CD4-positive, CD25-positive, alpha-beta regulatory T cell (primary cell): Measurements from ENCODE around the gene FGGY. TPM values are rescaled to one million over a fixed set of nuclear protein-coding genes. Genes with fewer than 3 reads are reported as not detected.

Experiments
- ATAC-seq, 2 donors: fragments of 150-1000 bp; cut with Tn5 transposase; one replicate each; pipeline ENCODE4 v1.10.0; 2021; ENCODE audit warnings: low read depth in 2 of 2, moderate number of reproducible peaks in 2 of 2, moderate library complexity in 1 of 2
- DNase-seq, 3 donors: peaks; one replicate each; pipeline versions ENCODE4 v3.0.0 to v3.0.0-alpha.2; 2012 to 2022; ENCODE audit warnings: mixed read lengths in 1 of 3
- H3K27ac ChIP-seq: one replicate; pipeline ENCODE4 v1.7.0; 2013; ENCODE audit warnings: mild to moderate bottlenecking, low read length; ENCODE audit not compliant: insufficient read depth, poor library complexity, severe bottlenecking
- H3K27me3 ChIP-seq: one replicate; pipeline ENCODE4 v1.7.0; 2013; ENCODE audit warnings: low read length; ENCODE audit not compliant: control insufficient read depth, insufficient read depth
- H3K36me3 ChIP-seq: one replicate; pipeline ENCODE4 v1.7.0; 2013; ENCODE audit warnings: mild to moderate bottlenecking, low read length, moderate library complexity; ENCODE audit not compliant: control insufficient read depth, insufficient read depth
- H3K4me1 ChIP-seq: 2 replicates; pipeline ENCODE4 v1.7.0; 2013; ENCODE audit warnings: mild to moderate bottlenecking, low read length; ENCODE audit not compliant: insufficient read depth, control insufficient read depth, poor library complexity, severe bottlenecking
- H3K4me3 ChIP-seq: one replicate; pipeline ENCODE4 v1.7.0; 2013; ENCODE audit warnings: low read depth, mild to moderate bottlenecking, low read length, moderate library complexity
- H3K9me3 ChIP-seq, 2 experiments: 1 replicate in 1 of 2; 2 replicates in 1 of 2; pipeline ENCODE4 v1.7.0; 2013; ENCODE audit warnings: low read length in 2 of 2, mild to moderate bottlenecking in 1 of 2, moderate library complexity in 1 of 2; ENCODE audit not compliant: control insufficient read depth in 2 of 2
- H3K27ac Mint-ChIP-seq, 3 donors: one replicate each; pipeline ENCODE4 v1.8.0; 2020 to 2022; ENCODE audit warnings: mild to moderate bottlenecking in 3 of 3, mixed read lengths in 3 of 3, moderate library complexity in 2 of 3
- H3K27me3 Mint-ChIP-seq: one replicate; pipeline ENCODE4 v1.8.0; 2022; ENCODE audit warnings: mild to moderate bottlenecking, mixed read lengths
- H3K36me3 Mint-ChIP-seq: one replicate; pipeline ENCODE4 v1.8.0; 2020; ENCODE audit warnings: mixed read lengths
- H3K4me1 Mint-ChIP-seq, 4 donors: one replicate each; pipeline ENCODE4 v1.8.0; 2020 to 2022; ENCODE audit warnings: mixed read lengths in 4 of 4, mild to moderate bottlenecking in 1 of 4
- H3K4me3 Mint-ChIP-seq, 4 donors: one replicate each; pipeline ENCODE4 v1.8.0; 2020 to 2022; ENCODE audit warnings: mild to moderate bottlenecking in 4 of 4, mixed read lengths in 4 of 4, moderate library complexity in 3 of 4
- H3K9me3 Mint-ChIP-seq, 7 donors: one replicate each; pipeline ENCODE4 v1.8.0; 2020 to 2022; ENCODE audit warnings: mixed read lengths in 7 of 7, mild to moderate bottlenecking in 3 of 7, moderate library complexity in 2 of 7
- polyA plus RNA-seq, 4 donors: library from polyadenylated mRNA; unstranded; fragments of 300-500 nt; fragmentation: Illumina TruSeq; gene quantifications; one replicate each; pipeline ENCODE4 v1.2.3, GENCODE V29; 2021
- total RNA-seq: library from RNA; stranded (reverse); gene quantifications from one replicate; pipeline ENCODE4 v1.2.3, GENCODE V29; 2022

FGGY gene
- total and polyA plus RNA-seq, 5 donors from 2014 or later = 1.9 to 7.7 (median 4.5) TPM

DNA sequence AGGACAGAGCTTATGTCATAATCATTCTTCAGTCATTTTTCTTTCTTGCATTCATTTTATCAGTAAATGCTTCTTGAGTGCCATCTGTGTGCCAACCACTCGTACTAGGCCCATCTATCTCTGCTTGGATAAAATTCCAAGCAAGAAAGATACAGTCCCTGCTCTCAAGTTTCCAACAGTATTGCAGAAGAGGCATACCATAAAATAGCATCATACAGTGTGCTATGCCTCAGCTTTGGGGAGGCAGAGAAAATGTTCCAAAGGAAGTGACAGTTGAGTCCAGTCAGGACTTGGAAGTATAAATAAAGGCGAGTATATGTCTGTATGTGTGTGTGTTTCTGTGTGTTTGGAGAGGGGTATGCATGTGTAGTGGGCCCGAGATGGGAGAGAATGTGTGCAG, 404.5 kb downstream of the FGGY start:
- Histone ChIP-seq H3K27me3 (peaks cover 2% of the 10 kb centered on the region), H3K4me1 (peaks cover 5% of the 10 kb centered on the region), H3K9me3 (no peaks in the 10 kb centered on the region), H3K4me3 (no peak overlapping the region), H3K36me3 (no peaks in the 10 kb centered on the region), H3K27ac (no peak overlapping the region)
- Mint-ChIP-seq H3K9me3 (no peaks in the 10 kb centered on the region), H3K27ac (no peak overlapping the region), H3K4me3 (no peak overlapping the region), H3K36me3 (no peaks in the 10 kb centered on the region), H3K27me3 (peaks cover 4% of the 10 kb centered on the region), H3K4me1 (peaks cover 0 to 18% (median 16%) of the 10 kb centered on the region in 4 donors)
- DNase-seq (no peak), ATAC-seq (no peak)

DNA sequence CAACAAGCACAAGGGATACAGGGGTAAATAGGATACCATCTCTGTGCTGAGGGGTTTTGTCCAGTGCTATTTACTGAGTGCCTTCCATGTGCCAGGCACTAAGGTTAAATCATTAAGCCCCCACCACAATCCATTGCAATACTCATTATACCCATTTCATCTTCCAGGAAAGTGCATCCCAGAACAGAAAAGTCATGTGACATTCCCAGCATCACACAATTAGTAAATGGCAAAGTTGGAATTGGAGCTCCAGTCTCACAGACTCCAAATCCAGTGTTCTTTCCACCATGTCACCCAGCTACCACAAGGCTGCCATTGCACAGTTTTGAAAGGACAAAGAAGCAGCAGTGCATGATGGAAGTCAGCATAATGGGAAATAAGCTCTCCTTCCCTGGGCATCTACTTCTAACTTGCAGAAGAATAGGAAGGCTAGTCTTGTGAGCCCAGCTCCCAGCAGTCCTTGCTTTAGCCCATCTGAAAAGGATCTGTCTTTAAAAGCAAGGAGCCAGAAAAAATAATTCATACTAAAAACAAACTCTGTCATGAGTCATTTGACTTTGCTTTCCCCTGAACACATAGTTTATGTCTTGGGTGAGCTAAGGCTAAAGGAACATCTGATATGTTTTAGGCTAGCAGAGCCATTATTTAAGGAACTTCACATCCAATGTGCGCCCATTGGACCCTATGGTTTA, 406.5 kb downstream of the FGGY start:
- H3K4me3 Mint-ChIP-seq = no peak overlapping the region
- no peak for ATAC-seq
- no peaks in the 10 kb centered on the region for H3K36me3 Mint-ChIP-seq
- no peaks in the 10 kb centered on the region for H3K9me3 ChIP-seq
- H3K27me3 Mint-ChIP-seq = peaks cover 4% of the 10 kb centered on the region
- H3K27me3 ChIP-seq = peaks cover 2% of the 10 kb centered on the region
- H3K27ac Mint-ChIP-seq = no peak overlapping the region
- no peaks in the 10 kb centered on the region for H3K36me3 ChIP-seq
- H3K4me3 ChIP-seq = no peak overlapping the region
- DNase-seq = no peak
- H3K27ac ChIP-seq = no peak overlapping the region
- no peaks in the 10 kb centered on the region for H3K4me1 ChIP-seq
- H3K4me1 Mint-ChIP-seq = peaks cover 0 to 3% (median 1%) of the 10 kb centered on the region in 4 donors
- no peaks in the 10 kb centered on the region for H3K9me3 Mint-ChIP-seq

DNA sequence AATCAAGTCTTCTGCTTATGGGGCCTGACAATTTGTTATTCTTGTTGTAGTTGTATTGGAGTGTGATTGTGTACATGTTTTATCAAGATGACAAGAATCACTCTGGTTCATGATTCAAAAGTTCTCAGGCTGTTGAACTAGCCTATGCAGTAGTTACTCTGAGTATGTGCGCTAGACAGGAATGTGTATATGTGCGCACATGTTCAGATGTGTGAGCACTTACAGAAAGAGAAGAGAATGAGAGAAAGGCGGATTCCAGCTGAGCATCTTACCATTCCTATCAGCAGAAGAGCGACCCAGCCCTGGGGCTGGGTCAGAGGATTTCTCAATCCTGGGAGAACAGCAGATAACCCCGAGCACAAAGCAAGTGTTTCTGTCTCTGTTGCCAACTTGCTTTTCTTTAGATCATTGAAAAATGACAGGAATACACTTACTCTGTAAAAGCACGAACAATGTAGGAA, 407.1 kb downstream of the FGGY start:
- Mint-ChIP-seq H3K4me1 (peaks cover 0 to 3% (median 1%) of the 10 kb centered on the region in 4 donors), H3K27ac (no peak overlapping the region), H3K36me3 (no peaks in the 10 kb centered on the region), H3K4me3 (no peak overlapping the region), H3K27me3 (peaks cover 5% of the 10 kb centered on the region), H3K9me3 (no peaks in the 10 kb centered on the region)
- Histone ChIP-seq H3K27me3 (peaks cover 2% of the 10 kb centered on the region), H3K9me3 (no peaks in the 10 kb centered on the region), H3K4me1 (no peaks in the 10 kb centered on the region), H3K27ac (no peak overlapping the region), H3K4me3 (no peak overlapping the region), H3K36me3 (no peaks in the 10 kb centered on the region)
- ATAC-seq = no peak
- no peak for DNase-seq

DNA sequence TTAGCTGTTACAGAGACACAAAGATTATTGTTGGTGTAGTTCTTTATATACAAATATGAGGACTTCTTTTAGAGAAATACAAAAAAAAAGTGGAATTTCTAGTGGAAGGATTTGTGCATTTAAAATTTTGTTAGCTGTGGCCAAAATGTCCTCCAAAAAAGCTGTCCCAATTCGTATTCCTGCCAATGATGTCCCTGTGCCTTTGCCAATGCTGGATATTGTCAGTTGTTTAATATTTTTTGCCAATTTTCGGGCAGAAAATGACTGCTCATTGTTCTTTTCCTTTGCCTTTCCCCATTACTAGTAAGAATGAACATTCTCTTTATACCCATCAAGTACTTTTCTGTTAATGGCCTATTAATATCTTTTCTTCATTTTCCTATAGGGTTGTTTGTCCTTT, 407.8 kb downstream of the FGGY start:
- no peaks in the 10 kb centered on the region for H3K9me3 ChIP-seq
- no peak overlapping the region for H3K27ac Mint-ChIP-seq
- no peaks in the 10 kb centered on the region for H3K4me1 ChIP-seq
- no peaks in the 10 kb centered on the region for H3K36me3 ChIP-seq
- peaks cover 0 to 2% (median 0%) of the 10 kb centered on the region in 7 donors for H3K9me3 Mint-ChIP-seq
- ATAC-seq (no peak), DNase-seq (no peak)
- H3K27ac ChIP-seq = no peak overlapping the region
- H3K27me3 Mint-ChIP-seq = peaks cover 8% of the 10 kb centered on the region
- no peaks in the 10 kb centered on the region for H3K4me1 Mint-ChIP-seq
- H3K27me3 ChIP-seq = peaks cover 2% of the 10 kb centered on the region
- no peak overlapping the region for H3K4me3 ChIP-seq
- H3K36me3 Mint-ChIP-seq = no peaks in the 10 kb centered on the region
- no peak overlapping the region for H3K4me3 Mint-ChIP-seq

DNA sequence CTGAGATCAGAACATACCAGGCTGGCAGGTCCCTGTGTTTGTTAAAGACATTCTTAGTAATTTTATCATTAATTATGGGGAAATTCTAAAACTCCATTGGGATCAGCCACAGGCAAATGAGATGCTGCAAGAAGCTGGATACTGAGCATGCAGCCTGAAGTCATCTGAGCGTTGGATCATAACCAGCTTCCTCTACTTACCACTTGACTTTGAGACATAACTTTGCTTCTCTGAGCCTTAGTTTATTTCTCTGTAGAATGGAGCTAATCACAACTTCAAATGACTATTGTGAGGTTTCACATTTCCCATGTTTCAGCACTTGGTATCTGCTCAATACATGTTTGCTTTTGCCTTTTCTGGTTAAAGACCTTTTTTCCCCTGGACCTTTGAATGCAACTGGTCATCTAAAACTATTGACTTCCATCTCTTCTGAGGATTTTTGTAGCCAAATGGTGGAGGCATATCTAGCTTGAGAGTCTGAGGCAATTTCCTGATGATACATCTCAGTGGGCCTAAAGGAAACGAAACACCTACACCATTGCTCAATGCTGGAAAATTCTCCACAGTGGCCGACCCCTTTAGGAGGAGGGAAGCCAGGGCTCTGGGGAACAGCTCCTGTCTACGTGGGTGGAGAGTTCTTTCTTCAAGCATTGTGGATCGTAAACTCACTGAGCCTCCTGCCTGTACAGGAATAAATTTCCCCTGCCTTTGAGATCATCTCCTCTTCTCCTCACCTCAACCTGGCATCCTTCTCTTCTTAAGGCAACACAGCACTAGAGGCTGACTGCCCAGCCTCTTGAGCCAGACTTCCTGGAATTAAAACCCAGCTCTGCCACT, 408.8 kb downstream of the FGGY start:
- peaks cover 8% of the 10 kb centered on the region for H3K27me3 Mint-ChIP-seq
- ATAC-seq = no peak

DNA sequence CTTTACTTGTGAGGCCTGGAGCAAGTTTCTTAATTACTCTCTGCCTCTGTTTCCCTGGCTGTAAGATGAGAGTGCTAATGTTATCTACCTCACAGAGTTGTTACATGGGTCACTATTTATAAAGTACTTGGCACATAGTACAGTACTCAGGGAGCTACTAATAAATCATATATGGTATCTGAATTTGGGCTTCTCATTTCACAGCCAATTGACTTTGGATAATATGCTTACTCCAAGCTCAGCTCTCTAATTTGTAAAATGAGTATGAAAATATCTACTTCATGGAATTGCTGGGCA, 409.4 kb downstream of the FGGY start:
- ATAC-seq (no peak), DNase-seq (no peak)
- Histone ChIP-seq H3K27ac (no peak overlapping the region), H3K27me3 (peaks cover 2% of the 10 kb centered on the region), H3K9me3 (no peaks in the 10 kb centered on the region), H3K36me3 (no peaks in the 10 kb centered on the region), H3K4me1 (no peaks in the 10 kb centered on the region), H3K4me3 (no peak overlapping the region)
- Mint-ChIP-seq H3K36me3 (peaks cover 4% of the 10 kb centered on the region), H3K4me1 (no peaks in the 10 kb centered on the region), H3K27ac (no peak overlapping the region), H3K4me3 (no peak overlapping the region), H3K9me3 (peaks cover 0 to 9% (median 0%) of the 10 kb centered on the region in 7 donors), H3K27me3 (peaks cover 12% of the 10 kb centered on the region)

More for the DNA sequence above, 408.8 kb downstream of the FGGY start:
- Histone ChIP-seq H3K27me3 (peaks cover 2% of the 10 kb centered on the region), H3K4me3 (no peak overlapping the region), H3K36me3 (no peaks in the 10 kb centered on the region), H3K4me1 (no peaks in the 10 kb centered on the region), H3K27ac (no peak overlapping the region), H3K9me3 (no peaks in the 10 kb centered on the region)
- Mint-ChIP-seq H3K36me3 (peaks cover 3% of the 10 kb centered on the region), H3K9me3 (peaks cover 0 to 5% (median 0%) of the 10 kb centered on the region in 7 donors), H3K4me3 (no peak overlapping the region), H3K27ac (no peak overlapping the region), H3K4me1 (no peaks in the 10 kb centered on the region)
- no peak for DNase-seq

DNA sequence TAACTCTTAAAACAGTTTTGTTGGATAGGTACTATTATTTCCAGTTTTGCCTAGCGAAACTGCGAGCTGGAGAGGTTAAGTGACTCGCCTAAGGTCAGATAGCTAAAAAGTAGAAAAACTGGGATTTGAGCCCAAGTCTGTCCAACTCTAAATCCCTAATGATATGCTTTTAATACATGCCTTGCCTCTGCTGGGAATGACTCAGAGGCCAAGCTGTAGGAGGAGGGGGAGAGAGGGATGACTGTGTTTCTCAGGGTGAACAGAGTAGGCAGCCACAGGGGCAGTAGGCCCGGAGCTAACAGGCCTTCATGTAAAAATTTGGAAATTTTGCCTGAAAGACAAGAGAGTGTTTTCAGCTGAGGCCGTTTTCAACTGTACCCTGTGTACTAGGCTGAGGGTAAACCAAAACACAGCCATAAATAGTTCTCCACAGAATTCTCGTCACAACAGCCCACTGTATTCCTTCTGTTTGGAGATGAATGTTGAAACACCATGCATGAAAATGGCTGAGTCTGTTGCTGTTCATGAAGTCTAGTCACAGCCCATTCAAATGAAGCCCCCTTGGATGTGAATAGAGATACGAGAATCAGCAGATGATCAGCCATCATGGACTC, 410.4 kb downstream of the FGGY start:
- H3K9me3 Mint-ChIP-seq = peaks cover 0 to 9% (median 1%) of the 10 kb centered on the region in 7 donors
- H3K27me3 Mint-ChIP-seq = peaks cover 12% of the 10 kb centered on the region
- no peak overlapping the region for H3K27ac ChIP-seq

More for the DNA sequence above, 410.4 kb downstream of the FGGY start:
- no peak overlapping the region for H3K4me3 Mint-ChIP-seq
- Histone ChIP-seq H3K4me3 (no peak overlapping the region), H3K36me3 (no peaks in the 10 kb centered on the region), H3K27me3 (peaks cover 2% of the 10 kb centered on the region), H3K4me1 (no peaks in the 10 kb centered on the region), H3K9me3 (no peaks in the 10 kb centered on the region)
- H3K36me3 Mint-ChIP-seq = peaks cover 4% of the 10 kb centered on the region
- H3K27ac Mint-ChIP-seq = no peak overlapping the region
- DNase-seq = no peak
- ATAC-seq = no peak
- H3K4me1 Mint-ChIP-seq = no peaks in the 10 kb centered on the region
